GM12801 (cell line): Measurements from ENCODE around the gene NUDT12.

Experiments
- CTCF ChIP-seq: IDR thresholded peaks from one replicate; pipeline ENCODE4 v1.5.1; 2011; ENCODE audit warnings: control low read depth; ENCODE audit not compliant: insufficient read length; ENCODE audit errors: extremely low read depth

Gene NUDT12

DNA sequence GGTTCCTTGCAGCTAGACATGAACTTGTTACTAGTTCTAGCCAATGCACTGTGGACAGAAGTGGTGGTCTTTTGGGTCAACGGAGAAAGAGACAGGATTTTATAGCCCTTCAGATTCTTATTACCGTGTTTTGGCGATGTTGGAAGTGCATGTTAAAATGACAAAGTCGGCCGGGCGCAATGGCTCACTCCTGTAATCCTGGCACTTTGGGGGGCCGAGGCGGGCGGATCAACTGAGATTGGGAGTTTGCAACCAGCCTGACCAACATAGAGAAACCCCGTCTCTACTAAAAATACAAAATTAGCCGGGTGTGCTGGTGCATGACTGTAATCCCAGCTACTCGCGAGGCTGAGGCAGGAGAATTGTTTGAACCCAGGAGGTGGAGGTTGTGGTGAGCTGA lies 9.1 kb upstream of the NUDT12 start:
- TF ChIP-seq CTCF: no peak

DNA sequence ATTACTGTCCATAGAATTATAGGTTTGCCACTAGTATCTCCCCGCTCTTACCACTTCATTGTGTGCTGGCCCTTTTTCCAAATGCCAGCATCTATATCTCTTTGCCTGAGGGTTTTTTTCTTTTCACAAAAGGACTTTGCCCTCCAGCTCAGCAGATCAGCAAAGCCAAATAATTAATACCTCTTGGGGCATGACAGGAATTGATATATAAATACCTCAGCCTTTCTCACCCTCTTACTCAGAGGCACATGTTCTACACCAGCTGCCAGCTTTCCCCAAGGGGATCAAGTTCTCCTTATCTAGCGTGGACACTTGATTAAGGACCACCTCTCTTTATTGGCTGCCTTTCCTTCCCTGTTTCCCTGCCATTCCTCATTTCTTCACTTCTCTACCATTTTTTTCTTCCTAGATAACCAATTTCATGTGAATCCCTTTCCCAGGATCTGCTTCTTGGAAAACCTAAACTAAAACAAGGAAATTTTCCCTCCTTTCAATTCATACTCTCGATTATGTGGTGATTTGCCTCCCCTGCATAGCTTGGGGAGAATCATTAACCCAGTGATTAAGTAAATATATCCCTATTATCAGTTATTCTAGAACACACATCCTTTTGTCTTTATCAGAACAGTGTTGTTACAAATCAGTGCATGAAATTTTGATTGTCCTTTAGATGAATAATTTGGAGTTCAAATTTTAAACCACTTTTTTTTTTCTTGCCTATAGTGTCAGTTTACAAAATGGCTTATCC lies 6.9 kb upstream of the NUDT12 start:
- no peak for TF ChIP-seq CTCF

GRCh38 chr5:103565719-103566118 lies 3.1 kb upstream of the NUDT12 start:
- no peak for TF ChIP-seq CTCF

DNA sequence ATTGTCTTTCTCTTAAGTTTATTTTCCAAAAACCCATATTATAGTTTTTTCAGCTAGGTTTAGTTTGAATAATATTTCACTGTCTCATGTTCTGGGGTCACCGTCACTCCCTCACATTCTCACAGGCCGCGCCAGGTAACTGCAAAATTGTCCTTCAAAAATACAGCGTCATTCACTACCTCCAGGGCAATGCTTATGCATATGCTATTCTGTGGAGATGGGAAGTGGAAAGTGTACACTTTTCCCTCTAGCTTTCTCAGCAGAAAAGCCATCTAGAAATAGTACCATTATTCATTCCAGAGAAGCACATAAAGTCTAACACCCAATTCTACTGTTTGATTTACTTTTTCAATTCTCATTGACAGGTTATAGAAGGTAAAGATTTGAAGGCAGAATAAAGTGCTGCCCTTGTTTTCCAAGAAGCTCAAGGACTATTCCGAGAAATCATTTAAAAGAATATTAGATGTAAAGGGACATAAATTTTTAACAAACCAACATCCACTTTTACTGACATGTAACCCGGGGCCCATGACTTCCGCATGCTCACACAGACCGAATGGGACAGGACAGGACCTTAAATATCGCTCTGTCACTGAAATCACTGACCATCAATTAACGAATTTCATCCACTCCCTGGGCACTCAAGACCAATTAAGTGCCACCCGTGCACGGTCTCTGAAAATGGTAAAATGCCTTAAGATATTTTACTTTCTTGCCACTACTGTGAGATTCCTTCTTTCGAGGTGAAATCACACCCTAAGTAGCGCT lies 720 bp downstream of the NUDT12 start:
- TF ChIP-seq CTCF: no peak

DNA sequence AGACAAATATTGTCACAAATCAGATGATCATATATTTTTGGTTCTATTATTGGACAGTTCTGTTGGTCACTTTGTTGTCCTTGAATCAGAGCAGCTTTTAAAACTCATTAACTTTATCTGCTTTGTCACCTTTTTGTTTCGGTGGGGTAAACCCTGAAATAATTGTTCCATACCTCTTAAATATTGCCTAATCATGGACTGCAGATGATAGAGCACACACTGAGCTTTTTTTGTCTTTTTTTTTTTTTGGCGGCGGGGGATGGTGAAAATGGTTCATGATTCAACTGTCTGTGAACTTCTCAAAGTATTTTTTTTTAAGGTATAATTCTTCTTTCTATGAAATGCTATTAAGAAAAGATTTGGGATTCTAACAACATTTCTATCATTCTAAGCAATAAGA lies 1.8 kb downstream of the NUDT12 start:
- TF ChIP-seq CTCF: no peak

GRCh38 chr5:103546858-103547257 lies 15.7 kb downstream of the NUDT12 start:
- TF ChIP-seq CTCF: no peak

DNA sequence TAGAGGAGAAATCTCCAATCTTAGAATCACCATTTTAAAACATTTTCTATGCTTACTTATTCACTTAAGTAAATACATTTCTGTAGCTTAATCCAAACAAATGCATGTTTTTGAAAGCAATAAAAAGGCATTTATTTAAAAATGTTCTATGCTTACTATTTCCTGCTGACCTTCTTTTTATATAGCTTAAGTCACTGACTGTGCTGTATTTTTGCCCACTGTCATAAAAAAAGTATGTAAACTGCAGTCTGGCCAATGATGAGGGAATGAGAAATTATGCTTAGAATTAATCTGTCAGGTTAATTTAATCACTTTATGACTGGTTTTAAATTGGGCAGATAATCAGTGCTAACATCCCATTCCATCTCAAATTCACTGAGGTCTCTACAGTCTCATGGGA lies 20.1 kb downstream of the NUDT12 start:
- no peak for TF ChIP-seq CTCF
